Esophagus squamous epithelium (tissue), 5 donors: ENCODE results near the gene SLC9A7. TPM values are rescaled to one million over a fixed set of nuclear protein-coding genes. Genes with fewer than 3 reads are reported as not detected.

ENCODE experiments used
- DNase-seq: peaks from one replicate; lab custom pipeline; 2025; lab: John Stamatoyannopoulos, UW
- H3K27ac ChIP-seq, 4 donors: fragments of 200-600 bp; sonication (generic); one replicate each; pipeline ENCODE4 v1.5.1; 2016 to 2019; ENCODE audit warnings: mild to moderate bottlenecking in 1 of 4
- H3K27me3 ChIP-seq, 4 donors: fragments of 200-600 bp; sonication (generic); 1 replicate in 3 of 4; 2 replicates in 1 of 4; pipeline versions ENCODE4 v1.5.1 to v1.6.0; 2017 to 2021; ENCODE audit warnings: antibody characterized with exemption in 1 of 4
- H3K36me3 ChIP-seq, 3 donors: fragments of 200-600 bp; sonication (generic); one replicate each; pipeline ENCODE4 v1.5.1; 2016 to 2019
- H3K4me1 ChIP-seq, 3 donors: fragments of 200-600 bp; sonication (generic); one replicate each; pipeline ENCODE4 v1.5.1; 2017 to 2019
- H3K4me3 ChIP-seq, 4 donors: fragments of 200-600 bp; sonication (generic); 1 replicate in 3 of 4; 2 replicates in 1 of 4; pipeline ENCODE4 v1.5.1; 2016 to 2019; ENCODE audit warnings: mild to moderate bottlenecking in 2 of 4, moderate library complexity in 1 of 4
- H3K9me3 ChIP-seq, 3 donors: fragments of 200-600 bp; sonication (generic); one replicate each; pipeline ENCODE4 v1.5.1; 2016 to 2019
- POLR2A ChIP-seq, 4 donors: fragments of 450-650 bp; IDR thresholded peaks; one replicate each; pipeline ENCODE4 v1.6.1; 2017; ENCODE audit warnings: antibody characterized with exemption in 4 of 4, mild to moderate bottlenecking in 4 of 4, moderate library complexity in 3 of 4
- WGBS, 2 donors: methylation state at CpG; one replicate each; pipeline ENCODE4 v1.1.5; 2018; 5-methylcytosine and 5-hydroxymethylcytosine counted together
- intact Hi-C: fragments of 100-400 bp; cut with DNase I; formaldehyde crosslinking; loops from one replicate; pipeline ENCODE4 v1.15.0; 2022
- total RNA-seq, 4 donors: library from RNA; depleted of rRNA; stranded (reverse); fragments of >200 nt; gene quantifications; one replicate each; pipeline ENCODE4 v1.1.0, GENCODE V29; 2016
- TF ChIP-seq, protein P1 (sequence below), 6 experiments: fragments of 450-650 bp in 4 of 6; fragments of 200-600 bp in 2 of 6; sonication (generic) in 2 of 6; IDR thresholded peaks; one replicate each; pipeline ENCODE4 v1.5.1; 2016 to 2019; ENCODE audit warnings: antibody characterized with exemption in 6 of 6, mild to moderate bottlenecking in 4 of 6, moderate library complexity in 4 of 6
- donor health status: DM: yes; HTN: yes; CAD: no.

SLC9A7 gene
- total RNA-seq, 4 donors from 2014 or later = 6.4 to 16.4 (median 8.4) TPM

DNA sequence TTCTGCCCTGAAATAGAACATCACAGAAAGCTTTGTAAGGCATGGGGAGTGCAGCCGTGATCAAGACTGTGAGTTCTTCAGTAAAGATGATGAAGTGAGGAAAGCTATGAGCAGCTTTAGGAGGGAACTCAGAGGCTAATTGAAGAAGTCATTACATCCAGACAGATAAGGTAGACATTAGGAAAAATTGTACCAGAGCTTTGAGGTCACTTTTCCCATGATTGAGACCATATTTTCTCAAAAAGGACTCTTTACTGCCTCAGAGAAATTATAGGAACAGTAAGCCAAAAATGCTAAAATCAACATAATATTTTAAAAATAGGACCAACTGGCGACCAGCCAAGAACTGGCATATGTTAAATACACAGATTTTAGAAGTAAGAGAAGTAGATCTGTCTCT lies 174.2 kb downstream of the SLC9A7 start:
- Histone ChIP-seq H3K9me3 (no peaks in the 10 kb centered on the region), H3K27ac (no peak overlapping the region), H3K4me1 (peaks cover 0 to 70% (median 24%) of the 10 kb centered on the region in 3 donors), H3K4me3 (no peak overlapping the region), H3K27me3 (no peaks in the 10 kb centered on the region), H3K36me3 (no peaks in the 10 kb centered on the region)
- no peak for TF ChIP-seq POLR2A (IDR thresholded peaks at IDR 0.05)
- TF ChIP-seq, protein P1, sequence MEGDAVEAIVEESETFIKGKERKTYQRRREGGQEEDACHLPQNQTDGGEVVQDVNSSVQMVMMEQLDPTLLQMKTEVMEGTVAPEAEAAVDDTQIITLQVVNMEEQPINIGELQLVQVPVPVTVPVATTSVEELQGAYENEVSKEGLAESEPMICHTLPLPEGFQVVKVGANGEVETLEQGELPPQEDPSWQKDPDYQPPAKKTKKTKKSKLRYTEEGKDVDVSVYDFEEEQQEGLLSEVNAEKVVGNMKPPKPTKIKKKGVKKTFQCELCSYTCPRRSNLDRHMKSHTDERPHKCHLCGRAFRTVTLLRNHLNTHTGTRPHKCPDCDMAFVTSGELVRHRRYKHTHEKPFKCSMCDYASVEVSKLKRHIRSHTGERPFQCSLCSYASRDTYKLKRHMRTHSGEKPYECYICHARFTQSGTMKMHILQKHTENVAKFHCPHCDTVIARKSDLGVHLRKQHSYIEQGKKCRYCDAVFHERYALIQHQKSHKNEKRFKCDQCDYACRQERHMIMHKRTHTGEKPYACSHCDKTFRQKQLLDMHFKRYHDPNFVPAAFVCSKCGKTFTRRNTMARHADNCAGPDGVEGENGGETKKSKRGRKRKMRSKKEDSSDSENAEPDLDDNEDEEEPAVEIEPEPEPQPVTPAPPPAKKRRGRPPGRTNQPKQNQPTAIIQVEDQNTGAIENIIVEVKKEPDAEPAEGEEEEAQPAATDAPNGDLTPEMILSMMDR (IDR thresholded peaks at IDR 0.05) = no peak
- WGBS, 2 donors = 38 to 64% methylated on average over 2 of the region's 2 CpGs
- intact Hi-C loops = no loop called here
- DNase-seq = no peak

GRCh38 chrX:46582966-46583365 lies 176.0 kb downstream of the SLC9A7 start:
- no peaks in the 10 kb centered on the region for H3K36me3 ChIP-seq
- no peaks in the 10 kb centered on the region for H3K9me3 ChIP-seq
- no peaks in the 10 kb centered on the region for H3K27me3 ChIP-seq
- peak overlapping the region in 3 of 4 donors; percentile 65 to 73 (median 66) for H3K27ac ChIP-seq
- peaks cover 0 to 53% (median 15%) of the 10 kb centered on the region in 3 donors for H3K4me1 ChIP-seq
- WGBS, 2 donors = 0 to 16% methylated on average over 1 of the region's 1 CpG
- TF ChIP-seq, protein P1 (IDR thresholded peaks at IDR 0.05) = no peak
- no peak for TF ChIP-seq POLR2A (IDR thresholded peaks at IDR 0.05)
- DNase-seq = no peak
- no peak overlapping the region for H3K4me3 ChIP-seq
- intact Hi-C loops = no loop called here

DNA sequence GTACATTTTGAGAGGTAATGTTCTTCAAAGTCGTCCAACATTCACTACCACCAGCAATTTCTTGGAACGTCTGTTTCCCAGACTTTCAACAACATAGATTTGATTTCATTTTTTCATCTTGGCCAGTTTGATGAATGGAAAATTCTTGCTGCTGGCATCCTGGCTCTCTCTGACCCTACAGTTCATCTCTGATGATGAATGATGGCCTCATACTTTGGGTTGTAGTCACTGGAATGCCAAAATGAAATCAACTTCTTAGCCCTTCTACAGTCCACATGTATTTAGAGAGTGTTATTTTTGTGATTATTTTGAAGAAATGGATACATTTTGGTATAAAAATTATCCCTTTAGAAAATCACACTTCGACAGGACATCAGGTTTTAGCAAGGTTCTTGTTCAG lies 176.6 kb downstream of the SLC9A7 start:
- peak overlapping the region in 3 of 4 donors; percentile 45 to 73 (median 66) for H3K27ac ChIP-seq
- TF ChIP-seq, protein P1 (IDR thresholded peaks at IDR 0.05) = no peak
- no peak for TF ChIP-seq POLR2A (IDR thresholded peaks at IDR 0.05)
- intact Hi-C loops = no loop called here

GRCh38 chrX:46580613-46581012 lies 178.3 kb downstream of the SLC9A7 start:
- no peak overlapping the region for H3K4me3 ChIP-seq
- H3K4me1 ChIP-seq = peaks cover 0 to 50% (median 5%) of the 10 kb centered on the region in 3 donors
- TF ChIP-seq POLR2A (IDR thresholded peaks at IDR 0.05) = no peak
- TF ChIP-seq, protein P1 (IDR thresholded peaks at IDR 0.05) = no peak
- no peak for DNase-seq
- H3K27me3 ChIP-seq = no peaks in the 10 kb centered on the region
- no peaks in the 10 kb centered on the region for H3K9me3 ChIP-seq
- WGBS, 2 donors = 80 to 90% methylated on average over 3 of the region's 6 CpGs
- intact Hi-C loops = no loop called here
- H3K36me3 ChIP-seq = no peaks in the 10 kb centered on the region
- no peak overlapping the region for H3K27ac ChIP-seq

More for the DNA sequence above, 176.6 kb downstream of the SLC9A7 start:
- DNase-seq = no peak
- Histone ChIP-seq H3K4me3 (no peak overlapping the region), H3K27me3 (no peaks in the 10 kb centered on the region), H3K36me3 (no peaks in the 10 kb centered on the region), H3K9me3 (no peaks in the 10 kb centered on the region), H3K4me1 (peaks cover 0 to 53% (median 9%) of the 10 kb centered on the region in 3 donors)
- WGBS, 2 donors = 40 to 43% methylated on average over 3 of the region's 3 CpGs

DNA sequence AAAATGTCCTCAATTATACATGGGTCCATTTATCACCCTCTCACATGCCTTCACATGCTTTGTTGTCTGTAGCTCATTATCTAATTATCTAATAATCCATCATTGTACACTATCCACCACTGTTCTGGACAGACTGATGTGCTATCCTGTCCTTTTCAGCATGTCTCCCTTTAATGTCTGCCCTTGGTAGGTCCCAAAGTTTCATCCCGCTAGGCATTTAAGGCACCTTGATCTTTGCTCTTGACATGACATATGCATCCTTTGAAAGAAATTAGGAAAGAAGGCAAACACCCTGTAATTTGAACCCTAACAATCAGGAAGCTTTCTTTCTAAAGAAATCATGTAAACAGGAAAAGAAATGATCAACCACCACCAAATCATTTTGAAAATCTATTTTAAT lies 179.7 kb downstream of the SLC9A7 start:
- Histone ChIP-seq H3K27ac (no peak overlapping the region), H3K27me3 (no peaks in the 10 kb centered on the region), H3K4me3 (no peak overlapping the region), H3K36me3 (no peaks in the 10 kb centered on the region), H3K9me3 (no peaks in the 10 kb centered on the region), H3K4me1 (peaks cover 0 to 60% (median 5%) of the 10 kb centered on the region in 3 donors)
- WGBS, 2 donors = 89 to 90% methylated on average over 1 of the region's 1 CpG
- TF ChIP-seq, protein P1 (IDR thresholded peaks at IDR 0.05) = no peak
- intact Hi-C loops = no loop called here
- no peak for DNase-seq
